NOMO-1 treated with dmso at 0.1 percent for 144 hours (cell line): ENCODE results near the gene SOX8.

Experiments used
- DNase-seq: peaks from one replicate; lab custom pipeline; 2025; ENCODE audit not compliant: unreplicated experiment; lab: John Stamatoyannopoulos, UW

SOX8 gene

DNA sequence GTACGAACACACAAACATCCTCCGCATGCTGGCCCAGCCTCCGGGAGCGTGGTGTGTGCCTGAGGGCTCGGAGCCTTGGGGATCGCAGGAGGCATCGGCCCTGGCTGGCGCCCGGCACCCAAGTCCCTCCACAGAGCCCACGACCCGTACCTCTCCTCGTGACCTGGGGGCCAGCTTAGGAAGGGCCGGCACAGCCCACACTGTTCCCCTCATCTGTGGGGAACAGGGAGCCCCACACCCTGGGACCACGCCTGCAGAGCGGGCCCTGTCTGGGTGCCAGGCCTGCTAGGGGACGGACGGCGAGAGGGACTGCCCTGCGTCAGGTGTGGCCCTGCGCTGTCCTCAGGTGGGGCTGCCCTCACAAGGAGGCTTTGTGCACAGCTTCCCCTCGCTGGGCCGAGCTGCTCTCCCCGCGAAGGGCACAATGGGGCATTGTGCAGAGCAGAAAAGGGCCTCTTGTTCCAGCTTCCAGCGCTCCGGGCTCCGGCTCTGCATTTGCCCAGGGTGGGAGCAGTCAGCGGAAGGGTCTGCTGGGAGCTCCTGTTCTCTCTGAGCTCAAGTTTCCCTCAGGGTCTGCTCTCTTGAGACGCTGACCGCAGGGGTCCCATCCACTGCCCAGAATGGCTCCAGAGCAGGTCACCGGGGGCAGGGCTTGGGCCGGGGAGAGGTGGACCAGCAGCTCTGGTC is 9.1 kb upstream of the SOX8 start:
- DNase-seq: no peak

GRCh38 chr16:973366-973765 is 8.2 kb upstream of the SOX8 start:
- DNase-seq: no peak

GRCh38 chr16:974001-974601 is 7.5 kb upstream of the SOX8 start:
- no peak for DNase-seq

GRCh38 chr16:974611-975261 is 6.8 kb upstream of the SOX8 start:
- no peak for DNase-seq

- DNase-seq: no peak
These were observed 6.3 kb upstream of the SOX8 start for GRCh38 chr16:975291-975690.

GRCh38 chr16:976389-976931 is 5.1 kb upstream of the SOX8 start:
- DNase-seq: no peak

DNA sequence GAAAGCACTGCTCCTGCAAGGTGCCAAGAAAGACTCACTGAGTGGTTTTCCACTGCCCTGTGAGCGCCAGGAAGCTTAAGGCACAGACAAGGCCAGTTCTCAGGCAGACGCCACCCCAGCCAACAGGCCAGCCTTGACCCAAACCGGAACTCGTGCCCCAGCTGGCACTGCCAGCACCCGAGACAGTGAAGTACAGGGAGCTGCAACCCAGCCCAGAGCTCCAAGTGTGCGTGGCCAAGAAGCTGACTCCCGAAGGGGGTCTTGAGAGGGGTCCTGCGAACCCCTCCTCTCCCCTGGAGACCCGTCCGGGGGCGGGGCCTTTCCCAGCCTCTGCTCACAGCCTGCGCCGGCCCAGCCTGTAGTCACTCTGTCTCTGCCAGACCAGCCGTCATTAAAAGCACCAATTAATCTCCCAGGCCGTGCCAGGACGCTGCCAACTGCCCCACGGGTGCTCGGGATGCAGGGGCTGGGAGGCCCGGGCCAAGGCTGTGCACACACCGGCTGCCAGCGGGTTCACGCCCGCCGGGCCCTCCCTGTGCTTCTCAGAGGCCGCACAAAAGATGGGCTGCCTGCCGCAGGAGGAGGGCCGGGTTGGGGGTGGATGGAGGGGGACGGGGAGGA is 4.4 kb upstream of the SOX8 start:
- DNase-seq: no peak

- DNase-seq: no peak
These were observed 3.7 kb upstream of the SOX8 start for GRCh38 chr16:977896-978295.

GRCh38 chr16:978403-978802 is 3.2 kb upstream of the SOX8 start:
- no peak for DNase-seq

GRCh38 chr16:979147-979546 is 2.4 kb upstream of the SOX8 start:
- DNase-seq: no peak

GRCh38 chr16:979859-980594 is 1.5 kb upstream of the SOX8 start:
- no peak for DNase-seq

DNA sequence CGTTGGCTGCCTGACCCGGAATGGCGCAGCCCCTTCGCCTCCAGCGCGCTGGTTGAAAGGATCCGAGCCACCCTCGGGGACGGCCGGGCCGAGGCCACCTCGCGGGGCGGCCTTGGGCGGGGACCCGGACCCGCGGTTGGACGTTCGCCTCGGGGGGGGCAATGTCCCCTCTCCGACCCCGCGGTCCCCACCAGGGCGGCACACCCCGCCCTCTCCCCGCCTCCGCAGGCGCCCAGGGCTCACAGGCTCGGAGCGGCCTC is 1.0 kb upstream of the SOX8 start:
- DNase-seq: no peak

- no peak for DNase-seq
These were observed 824 bp downstream of the SOX8 start for GRCh38 chr16:982145-983043.

DNA sequence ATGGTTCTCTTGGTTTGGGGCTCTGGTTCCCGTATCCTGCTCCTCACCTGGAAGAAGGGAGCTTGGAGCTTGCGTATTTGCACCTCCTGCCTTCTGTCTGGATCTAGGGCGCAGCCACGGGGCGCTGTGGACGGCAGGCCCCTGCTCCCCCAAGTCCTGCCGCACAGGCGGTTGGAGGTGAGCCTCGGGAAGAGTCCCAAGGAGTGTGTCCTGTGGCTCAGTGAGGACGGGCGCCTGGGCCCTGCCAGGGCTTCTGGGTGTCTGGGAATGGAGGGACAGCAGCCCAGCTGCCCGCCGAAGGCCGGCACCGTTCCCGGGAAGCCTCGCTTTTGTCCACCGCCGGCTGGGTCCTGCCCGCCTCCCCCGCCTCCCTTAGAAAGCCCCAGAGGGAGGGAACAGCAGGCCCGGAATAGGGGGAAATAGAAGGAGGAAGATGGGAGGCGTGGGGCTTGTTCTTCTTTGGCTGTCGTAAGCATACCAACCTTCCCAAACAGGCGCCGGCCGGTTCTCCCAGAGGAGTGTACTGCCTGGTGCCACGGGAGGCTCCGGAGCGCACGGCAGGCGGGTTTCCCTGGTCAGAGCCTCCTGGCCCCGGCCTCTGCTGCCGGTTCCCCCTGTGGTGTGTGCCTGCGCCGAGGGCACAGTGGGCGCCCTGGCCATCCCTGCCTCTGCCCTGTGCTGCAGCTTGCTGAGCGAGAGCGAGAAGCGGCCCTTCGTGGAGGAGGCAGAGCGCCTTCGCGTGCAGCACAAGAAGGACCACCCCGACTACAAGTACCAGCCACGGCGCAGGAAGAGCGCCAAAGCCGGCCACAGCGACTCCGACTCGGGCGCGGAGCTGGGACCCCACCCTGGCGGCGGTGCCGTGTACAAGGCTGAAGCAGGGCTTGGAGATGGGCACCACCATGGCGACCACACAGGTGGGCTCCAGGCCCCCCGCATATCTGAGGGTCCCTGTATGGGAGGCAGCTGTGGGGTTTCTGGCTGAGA is 1.8 kb downstream of the SOX8 start:
- DNase-seq: no peak

DNA sequence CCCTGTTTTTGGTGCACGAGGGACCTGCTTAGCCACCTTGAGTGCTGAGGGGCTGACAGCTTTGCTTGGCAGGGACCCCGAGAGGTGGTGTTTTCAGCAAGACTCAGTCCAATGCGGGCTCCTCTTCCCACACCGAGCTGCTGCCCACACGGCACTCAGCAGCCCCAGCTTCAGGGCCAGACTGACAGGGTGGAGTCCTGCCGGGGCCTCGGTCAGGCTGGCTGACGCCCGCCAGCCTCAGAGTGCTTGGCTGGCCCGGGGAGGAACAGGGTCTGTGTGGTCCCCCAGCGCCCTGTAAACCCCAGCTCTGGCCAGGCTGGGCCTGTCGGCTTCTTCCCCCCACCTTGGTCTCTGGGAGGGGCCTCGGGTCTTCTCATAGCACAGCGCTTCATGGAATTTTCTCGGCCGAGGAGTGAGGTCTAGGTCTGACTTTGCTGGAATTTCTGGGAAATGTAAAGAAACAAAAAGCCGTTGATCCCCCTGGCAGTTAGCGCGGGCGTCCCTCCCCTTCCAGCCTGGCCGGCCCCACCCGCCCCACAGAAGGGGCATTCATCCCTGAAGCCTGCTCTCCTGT is 2.6 kb downstream of the SOX8 start:
- no peak for DNase-seq

- no peak for DNase-seq
These were observed 3.4 kb downstream of the SOX8 start for GRCh38 chr16:984736-985636.

- no peak for DNase-seq
These were observed 4.3 kb downstream of the SOX8 start for GRCh38 chr16:985646-986400.
